Stimulated activated CD4-positive, alpha-beta T cell treated with anti-CD3 and anti-CD28 coated beads, Interleukin-12 subunit alpha, Interleukin-12 subunit beta, amount 100 ng/mL, for 48 hours (primary cell): ENCODE measurements around the gene VPS51.

Source experiments
- DNase-seq, 3 donors: peaks; one replicate each; pipeline ENCODE4 v3.0.0-alpha.2; 2020; ENCODE audit warnings: low read depth in 2 of 3, low spot score in 1 of 3

The VPS51 gene

DNA sequence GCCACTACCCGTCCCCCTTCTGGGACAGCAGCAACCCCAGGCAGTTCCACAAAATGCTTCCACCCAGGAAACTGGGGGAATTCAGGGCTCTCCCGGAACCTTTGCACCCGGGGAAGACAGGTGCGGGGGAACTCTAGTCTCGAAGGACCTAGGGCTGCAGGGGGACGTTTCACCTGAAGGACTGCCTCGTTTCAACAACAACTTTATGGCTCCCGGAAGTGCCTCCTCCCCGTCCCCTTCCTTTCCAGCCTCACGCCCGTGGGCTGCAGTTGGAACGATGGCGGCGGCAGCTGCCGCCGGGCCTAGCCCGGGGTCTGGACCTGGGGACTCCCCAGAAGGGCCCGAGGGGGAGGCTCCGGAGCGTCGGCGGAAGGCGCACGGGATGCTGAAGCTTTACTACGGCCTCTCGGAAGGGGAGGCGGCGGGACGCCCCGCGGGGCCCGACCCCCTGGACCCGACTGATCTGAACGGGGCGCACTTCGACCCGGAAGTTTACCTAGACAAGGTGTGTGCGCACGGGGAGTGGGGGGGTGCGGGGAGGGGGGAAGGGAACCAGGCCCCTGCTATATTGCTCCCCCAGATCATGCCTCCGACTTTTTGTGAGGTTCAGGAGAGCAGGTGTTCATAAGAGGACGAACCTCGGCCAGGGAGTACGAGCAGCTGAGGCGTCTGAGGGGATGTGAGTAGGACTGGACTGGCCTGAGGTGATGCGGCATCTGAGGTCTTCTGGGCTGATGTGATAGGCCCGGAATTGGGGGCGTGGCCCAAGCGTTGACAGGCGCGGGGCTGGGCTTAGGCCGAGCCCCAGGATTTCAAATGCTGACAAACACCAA lies at the start of gene VPS51:
Gene VPS51, plus strand, starts transcription at position 241 of the 833 bp plus-strand sequence. Its CDS starts 37 bp downstream, at position 278.
- DNase-seq, result peak; percentile 76 to 85 (median 77)

GRCh38 chr11:65047581-65048422 lies 48.2 kb upstream of the VPS51 start:
- DNase-seq, result peak in 1 of 3 donors; percentile 14

DNA sequence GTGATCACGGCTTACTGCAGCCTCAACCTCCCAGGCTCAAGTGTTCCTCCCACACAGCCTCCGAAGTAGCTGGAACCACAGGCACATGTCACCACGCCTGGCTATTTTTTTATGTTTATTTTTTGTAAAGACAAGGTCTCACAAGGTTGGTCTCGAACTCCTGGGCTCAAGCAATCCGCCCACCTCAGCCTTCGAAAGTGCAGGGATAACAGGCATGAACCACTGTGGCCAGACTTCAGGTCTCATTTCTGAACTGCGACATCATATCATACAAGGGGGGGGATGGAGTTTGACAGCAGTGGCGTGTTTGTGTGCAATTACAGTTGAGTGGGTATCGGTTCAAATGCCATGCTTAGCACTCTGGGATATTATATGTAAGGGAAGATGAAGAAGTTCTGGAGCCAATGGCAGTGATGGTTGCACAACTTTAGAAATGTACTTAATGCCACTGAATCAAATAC lies 44.6 kb upstream of the VPS51 start:
- DNase-seq, result no peak

- DNase-seq, result no peak
Observed at GRCh38 chr11:65053827-65054508, 42.0 kb upstream of the VPS51 start.

GRCh38 chr11:65055538-65055937 lies 40.5 kb upstream of the VPS51 start:
- DNase-seq, result no peak

DNA sequence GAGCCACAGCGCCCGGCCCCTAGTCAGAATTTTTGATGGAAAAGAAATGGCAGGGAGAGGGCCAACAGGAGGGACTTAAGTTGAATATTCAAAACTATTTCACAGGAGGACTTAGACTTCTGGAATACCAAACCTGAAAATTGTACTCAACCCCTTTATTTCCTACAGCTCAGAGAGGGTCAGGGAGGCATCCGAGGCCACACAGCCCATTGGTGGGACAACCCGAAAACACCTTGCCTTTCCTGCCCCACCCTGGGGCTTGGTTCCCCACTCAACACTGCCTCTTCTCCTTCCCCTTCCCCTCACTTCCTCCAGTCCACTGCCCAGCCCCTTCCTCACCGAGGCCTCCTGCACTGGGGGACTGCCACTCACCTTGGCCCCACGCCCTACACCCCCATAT lies 39.0 kb upstream of the VPS51 start:
- no peak for DNase-seq

DNA sequence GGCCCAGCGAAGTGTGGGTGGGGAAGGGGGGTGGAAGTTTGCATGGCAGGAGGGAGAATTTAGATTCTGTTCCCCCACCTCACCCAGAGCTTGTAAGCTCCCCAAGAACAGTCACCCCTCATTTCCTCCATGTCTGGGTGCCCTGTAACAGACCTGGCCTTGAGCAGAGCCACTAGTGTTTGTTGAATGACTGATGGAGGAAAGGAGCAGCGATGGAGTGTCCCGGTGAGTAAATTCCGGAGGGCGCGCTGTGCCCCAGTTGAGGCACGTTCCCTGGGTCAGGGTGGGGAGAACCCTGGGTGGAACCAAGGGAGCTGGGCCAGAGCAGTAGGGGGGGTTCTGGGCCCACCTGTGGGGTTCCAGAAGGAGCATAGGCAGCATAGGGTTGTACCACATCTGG lies 38.5 kb upstream of the VPS51 start:
- DNase-seq, result no peak

- DNase-seq, result no peak
Observed at GRCh38 chr11:65058012-65058411, 38.0 kb upstream of the VPS51 start.

- no peak for DNase-seq
Observed at GRCh38 chr11:65058419-65059054, 37.5 kb upstream of the VPS51 start, which contains the start of gene NAALADL1. Gene NAALADL1, minus strand, starts transcription at chr11:65058553. Its CDS starts 32 bp downstream, at chr11:65058521.

DNA sequence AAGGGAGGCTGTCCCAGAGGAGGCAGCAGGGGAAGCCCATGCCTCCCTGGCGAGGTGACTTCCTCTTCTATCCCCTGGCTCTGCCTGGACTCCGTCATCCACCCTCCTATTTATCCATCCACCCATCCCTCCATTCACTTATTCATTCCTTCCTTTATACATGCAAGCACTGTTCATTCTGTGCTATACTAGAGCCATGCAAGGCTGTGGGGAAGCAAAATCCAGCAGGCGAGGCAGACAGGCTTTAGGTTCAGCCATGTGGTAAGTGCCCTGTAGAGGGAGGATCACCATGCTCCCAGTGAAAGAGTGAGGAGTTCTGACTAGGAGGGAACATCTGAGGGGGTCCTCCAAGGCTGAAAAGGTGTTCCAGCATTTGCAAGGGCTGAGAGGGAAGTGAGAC lies 36.5 kb upstream of the VPS51 start:
- DNase-seq, result no peak

DNA sequence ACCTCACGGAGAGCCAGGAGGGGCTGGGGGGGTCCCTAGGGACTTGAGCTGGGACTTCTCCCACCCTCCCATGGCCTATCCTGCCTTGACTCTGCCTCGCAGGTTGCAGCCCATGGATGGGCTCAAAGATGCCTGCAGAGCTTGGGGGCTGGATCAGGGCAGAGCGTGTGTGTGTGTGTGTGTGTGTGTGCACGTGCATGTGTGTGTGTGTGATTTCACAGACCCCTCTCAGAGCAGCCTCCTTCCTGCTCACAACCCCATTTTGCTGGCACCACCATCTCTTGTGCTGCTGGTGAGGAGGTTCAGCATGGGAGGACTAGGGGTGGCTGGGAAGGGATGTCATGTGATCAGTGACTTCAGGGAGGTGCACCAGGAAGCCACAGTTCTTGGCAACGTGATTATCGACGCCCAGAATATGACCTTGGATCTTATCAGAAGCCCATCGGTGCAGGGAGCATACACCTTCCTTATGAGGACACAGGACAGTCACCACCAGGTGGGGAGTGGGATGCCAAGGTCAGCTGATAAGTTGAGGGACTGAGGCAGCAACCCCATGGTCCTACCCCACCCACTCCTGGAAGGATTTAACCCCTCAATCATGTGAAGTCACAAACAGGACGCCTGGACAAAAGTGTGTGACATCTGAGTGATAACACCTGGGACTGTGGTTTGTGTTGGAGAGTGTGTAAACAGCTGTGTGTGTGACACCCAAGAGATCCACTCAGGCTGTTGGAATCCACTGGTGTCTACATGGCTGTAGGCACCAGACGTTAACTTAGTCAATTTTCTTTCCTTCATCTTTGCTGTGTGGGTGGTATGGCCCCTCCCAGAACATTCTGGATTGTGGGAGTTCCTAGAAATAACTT lies 35.8 kb upstream of the VPS51 start:
- no peak for DNase-seq

- DNase-seq, result no peak
Observed at GRCh38 chr11:65060913-65061408, 35.1 kb upstream of the VPS51 start.

- no peak for DNase-seq
Observed at GRCh38 chr11:65063532-65063931, 32.5 kb upstream of the VPS51 start.

DNA sequence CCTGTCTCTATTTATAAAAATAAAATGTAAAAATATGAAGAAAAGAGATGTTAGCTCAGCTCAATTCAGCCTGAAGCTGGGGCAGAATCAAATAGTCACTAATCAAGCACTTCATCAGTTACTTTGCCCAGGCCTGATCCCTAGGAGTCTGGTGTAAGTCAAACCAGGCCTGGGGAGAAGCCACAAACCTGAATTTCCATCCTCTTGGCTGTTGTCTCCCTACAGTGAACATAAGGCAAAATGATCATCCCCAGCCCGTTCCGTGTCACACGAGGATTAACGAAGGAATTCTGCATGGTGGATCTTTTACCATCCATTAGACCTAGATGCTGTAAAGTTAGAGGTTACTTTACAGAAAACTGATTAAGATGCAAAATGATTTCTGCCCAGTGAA lies 31.2 kb upstream of the VPS51 start:
- no peak for DNase-seq

DNA sequence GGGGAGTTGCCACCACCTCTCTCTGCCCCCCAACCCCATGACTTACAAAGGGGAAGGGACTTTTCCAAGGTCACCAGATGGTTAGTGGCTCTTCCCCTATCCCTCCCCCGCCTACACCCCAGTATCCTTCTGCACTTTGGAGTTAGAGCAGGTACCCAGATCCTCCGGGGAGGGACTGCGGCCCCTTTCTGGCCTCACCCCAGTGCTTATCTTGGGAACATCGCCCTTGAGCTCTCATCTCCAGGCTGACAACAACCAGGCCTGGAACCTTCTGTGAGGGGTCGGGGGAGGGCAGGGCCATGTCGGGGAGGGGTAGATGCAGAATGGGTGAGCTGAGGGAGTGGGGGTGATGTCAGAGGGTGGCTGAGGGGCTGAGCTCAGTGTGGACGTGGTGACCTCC lies 30.2 kb upstream of the VPS51 start:
- DNase-seq, result no peak

DNA sequence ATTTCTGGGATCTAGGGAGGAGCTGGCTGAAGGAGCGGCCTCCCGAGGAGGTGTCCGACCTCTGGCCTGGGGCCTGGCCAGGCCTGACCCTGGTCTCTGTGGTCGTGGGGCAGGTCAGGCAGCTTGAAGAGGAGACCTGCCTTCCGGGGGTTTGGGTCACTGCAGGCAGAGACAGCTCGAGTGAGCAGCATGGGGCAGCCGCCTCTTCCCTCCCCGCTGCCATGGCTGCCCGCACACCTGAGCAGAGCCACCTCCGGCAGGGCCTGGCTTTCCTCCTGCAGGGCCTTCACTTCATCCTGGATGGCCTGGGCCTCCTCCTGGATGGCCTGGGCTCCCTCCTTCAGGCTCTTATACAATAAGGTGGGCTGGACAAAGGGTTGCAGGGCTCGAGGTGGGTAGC lies 29.7 kb upstream of the VPS51 start:
- no peak for DNase-seq

DNA sequence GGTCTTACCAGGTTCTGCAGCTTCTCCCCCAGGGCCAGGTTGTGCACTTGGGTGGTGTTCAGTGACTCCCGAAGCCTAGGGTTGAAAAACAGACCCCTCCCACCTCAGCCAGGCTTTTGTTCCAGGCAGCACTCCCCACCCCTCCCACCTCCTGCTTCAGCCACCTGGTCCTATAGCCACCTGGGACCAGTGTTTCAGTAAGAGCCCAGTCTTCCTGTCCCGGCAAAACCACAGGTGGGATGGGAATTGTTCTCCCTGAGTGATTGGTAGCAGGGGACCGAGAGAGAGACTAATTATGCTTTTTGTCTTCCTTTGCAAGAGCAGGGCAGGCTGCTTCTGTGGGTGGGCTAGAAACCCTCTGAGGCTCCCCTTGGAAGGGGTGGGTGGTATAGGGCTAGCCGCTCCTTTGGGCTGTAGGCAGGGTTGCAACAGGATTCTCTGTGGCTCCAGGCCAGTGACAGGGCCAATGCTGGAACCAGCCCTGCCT lies 29.2 kb upstream of the VPS51 start:
- DNase-seq, result no peak

GRCh38 chr11:65067446-65067845 lies 28.6 kb upstream of the VPS51 start:
- DNase-seq, result no peak

DNA sequence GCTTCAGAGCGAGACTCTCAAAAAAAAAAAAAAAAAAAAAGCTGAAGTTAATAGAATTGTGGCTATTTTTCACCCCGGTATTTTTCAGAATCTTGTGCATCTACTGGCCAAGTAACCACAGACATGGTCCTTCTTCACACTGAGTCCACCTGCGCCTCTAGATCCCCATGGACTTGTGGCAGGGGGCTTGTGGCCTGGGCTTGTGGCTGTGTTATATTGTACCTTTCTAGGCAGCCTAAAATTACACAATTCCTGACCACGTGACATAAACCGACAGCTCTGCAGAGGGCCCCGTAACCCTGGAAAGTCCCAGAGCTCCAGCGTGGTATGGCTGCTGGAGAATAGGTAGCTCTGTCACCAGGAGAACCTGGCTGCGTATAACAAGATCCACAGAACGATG lies 26.8 kb upstream of the VPS51 start:
- DNase-seq, result no peak
